HCT116 (cell line): ENCODE data around the gene TSACC. TPM values are rescaled to one million over a fixed set of nuclear protein-coding genes. Genes with fewer than 3 reads are reported as not detected.

Experiments used
- ATAC-seq: fragments of 200-7000 bp; cut with Tn5 transposase; 2 replicates; pipeline ENCODE4 v1.9.1; 2020; ENCODE audit warnings: mild to moderate bottlenecking, moderate library complexity
- BruUV-seq: library from RNA; stranded (reverse); fragments of 400-500 nt; replicated peaks from 2 replicates; lab custom pipeline; 2021; lab: Mats Ljungman, UMichigan
- CTCF ChIA-PET: fragments of 300-600 bp; sonication (Branson Sonifier 250); formaldehyde crosslinking; loops from one replicate; lab custom pipeline; 2021; ENCODE audit warnings: antibody characterized with exemption; lab: Charles Lee
- POLR2A ChIA-PET: fragments of 300-600, 350-600 bp; sonication (Branson Sonifier 250); formaldehyde crosslinking; loops from one replicate; lab custom pipeline; 2021; ENCODE audit warnings: antibody characterized with exemption; lab: Charles Lee
- RAD21 ChIA-PET, 2 experiments: fragments of 300-600 bp; sonication (Branson Sonifier 250); formaldehyde crosslinking; loops; one replicate each; lab custom pipeline; 2023; ENCODE audit warnings: low total read pairs in 2 of 2; ENCODE audit not compliant: uncharacterized antibody in 2 of 2, unreplicated experiment in 2 of 2, low non-redundant PET in 1 of 2; lab: Charles Lee
- DNase-seq: peaks from one replicate; pipeline ENCODE4 v3.0.0-alpha.2; 2010; ENCODE audit warnings: low read depth, low spot score
- H2AFZ ChIP-seq: fragments of 200-600 bp; shearing (Covaris generic), sonication (generic); 2 replicates; pipeline ENCODE4 v1.6.1; 2017; ENCODE audit warnings: low read depth, mixed run types, mixed read lengths, antibody characterized with exemption, low read length; ENCODE audit not compliant: poor library complexity, severe bottlenecking
- H3K27ac ChIP-seq: 2 replicates; pipeline ENCODE4 v1.5.1; 2012; ENCODE audit warnings: low read depth, low read length
- H3K27me3 ChIP-seq: fragments of 200-600 bp; sonication (generic); 2 replicates; pipeline ENCODE4 v1.6.1; 2016; ENCODE audit warnings: mixed run types, low read length, mixed read lengths; ENCODE audit not compliant: insufficient read depth
- H3K36me3 ChIP-seq, 2 experiments: fragments of 200-500 bp in 1 of 2; fragments of 200-600 bp in 1 of 2; sonication (Bioruptor generic) in 1 of 2; sonication (generic) in 1 of 2; 2 replicates each; pipeline versions ENCODE4 v1.5.1 to v1.6.1; 2014 to 2016; ENCODE audit warnings: low read length in 2 of 2, inconsistent platforms in 1 of 2, mixed read lengths in 1 of 2, mixed run types in 1 of 2; ENCODE audit not compliant: insufficient read depth in 2 of 2, control insufficient read depth in 1 of 2
- H3K4me1 ChIP-seq, 2 experiments: fragments of 200-600 bp in 1 of 2; sonication (generic) in 1 of 2; 2 replicates each; pipeline versions ENCODE4 v1.5.1 to v1.6.1; 2012 to 2017; ENCODE audit warnings: low read length in 2 of 2, inconsistent platforms in 1 of 2, mild to moderate bottlenecking in 1 of 2, mixed read lengths in 1 of 2, mixed run types in 1 of 2, moderate library complexity in 1 of 2; ENCODE audit not compliant: insufficient read depth in 2 of 2, control insufficient read depth in 1 of 2
- H3K4me2 ChIP-seq: fragments of 200-600 bp; sonication (generic); 2 replicates; pipeline ENCODE4 v1.6.1; 2017; ENCODE audit warnings: mixed run types, low read length, mixed read lengths
- H3K4me3 ChIP-seq, 2 experiments: fragments of 200-600 bp in 1 of 2; sonication (generic) in 1 of 2; replicated peaks in 1 of 2; 2 replicates each; pipeline ENCODE4 v1.5.1; 2011 to 2016; ENCODE audit warnings: low read length in 2 of 2, control low read depth in 1 of 2, low read depth in 1 of 2, mild to moderate bottlenecking in 1 of 2, mixed read lengths in 1 of 2, mixed run types in 1 of 2
- H3K79me2 ChIP-seq: fragments of 200-600 bp; sonication (generic); 2 replicates; pipeline ENCODE4 v1.6.1; 2017; ENCODE audit warnings: mild to moderate bottlenecking, mixed run types, low read length, moderate library complexity, mixed read lengths; ENCODE audit not compliant: insufficient read depth
- H3K9ac ChIP-seq: fragments of 200-600 bp; sonication (generic); 2 replicates; pipeline ENCODE4 v1.6.1; 2016; ENCODE audit warnings: low read length, mixed read lengths
- H3K9me2 ChIP-seq: fragments of 200-600 bp; sonication (generic), shearing (Covaris generic); 2 replicates; pipeline ENCODE4 v1.6.1; 2017; ENCODE audit warnings: mixed run types, mild to moderate bottlenecking, moderate library complexity; ENCODE audit not compliant: insufficient read depth
- H3K9me3 ChIP-seq, 2 experiments: fragments of 200-500 bp in 1 of 2; fragments of 200-600 bp in 1 of 2; sonication (Bioruptor generic) in 1 of 2; sonication (generic) in 1 of 2; 2 replicates each; pipeline ENCODE4 v1.6.1; 2014 to 2017; ENCODE audit warnings: low read length in 2 of 2, mixed read lengths in 2 of 2, inconsistent platforms in 1 of 2, low read depth in 1 of 2, mild to moderate bottlenecking in 1 of 2, mixed run types in 1 of 2, moderate library complexity in 1 of 2; ENCODE audit not compliant: control insufficient read depth in 1 of 2, insufficient read depth in 1 of 2
- H4K20me1 ChIP-seq: fragments of 200-600 bp; sonication (generic), shearing (Covaris generic); 2 replicates; pipeline ENCODE4 v1.6.1; 2017; ENCODE audit warnings: mixed run types, mild to moderate bottlenecking, moderate library complexity; ENCODE audit not compliant: insufficient read depth
- ATF3 ChIP-seq: IDR thresholded peaks from 2 replicates; pipeline ENCODE4 v1.6.1; 2012
- CEBPB ChIP-seq: IDR thresholded peaks from 2 replicates; pipeline ENCODE4 v1.6.1; 2012; ENCODE audit warnings: low read depth
- CTCF ChIP-seq, 3 experiments: fragments of 200-600 bp in 1 of 3; sonication (generic) in 1 of 3; IDR thresholded peaks in 2 of 3; conservative IDR thresholded peaks in 1 of 3; 2 replicates each; pipeline ENCODE4 v1.5.1; 2012 to 2017; ENCODE audit warnings: low read depth in 2 of 3, low read length in 2 of 3, antibody characterized with exemption in 1 of 3, borderline replicate concordance in 1 of 3, control low read depth in 1 of 3, mild to moderate bottlenecking in 1 of 3, mixed read lengths in 1 of 3, mixed run types in 1 of 3, moderate library complexity in 1 of 3; ENCODE audit not compliant: insufficient read depth in 1 of 3
- EGR1 ChIP-seq: IDR thresholded peaks from 2 replicates; pipeline ENCODE4 v1.6.1; 2012; ENCODE audit warnings: low read depth
- FOSL1 ChIP-seq: IDR thresholded peaks from 2 replicates; pipeline ENCODE4 v1.6.1; 2012; ENCODE audit warnings: low read depth
- JUND ChIP-seq: IDR thresholded peaks from 2 replicates; pipeline ENCODE4 v1.6.1; 2012
- MAX ChIP-seq: IDR thresholded peaks from 2 replicates; pipeline ENCODE4 v1.6.1; 2012
- POLR2AphosphoS5 ChIP-seq: IDR thresholded peaks from 2 replicates; pipeline ENCODE4 v1.6.1; 2011; ENCODE audit warnings: mild to moderate bottlenecking, low read depth, low read length, moderate library complexity
- RAD21 ChIP-seq: IDR thresholded peaks from 2 replicates; pipeline ENCODE4 v1.6.1; 2012; ENCODE audit warnings: low read depth, mild to moderate bottlenecking
- REST ChIP-seq: IDR thresholded peaks from 2 replicates; pipeline ENCODE4 v1.6.1; 2012; ENCODE audit warnings: low read depth
- SIN3A ChIP-seq: IDR thresholded peaks from 2 replicates; pipeline ENCODE4 v1.6.1; 2012; ENCODE audit warnings: low read depth
- SRF ChIP-seq: IDR thresholded peaks from 2 replicates; pipeline ENCODE4 v1.6.1; 2012; ENCODE audit warnings: low read depth
- TCF7L2 ChIP-seq: IDR thresholded peaks from 2 replicates; pipeline ENCODE4 v1.7.0; 2011; ENCODE audit warnings: borderline replicate concordance, inconsistent platforms; ENCODE audit not compliant: insufficient read depth, insufficient read length; ENCODE audit errors: extremely low read depth
- YY1 ChIP-seq: IDR thresholded peaks from 2 replicates; pipeline ENCODE4 v1.6.1; 2011; ENCODE audit warnings: low read length, low read depth, moderate library complexity, mild to moderate bottlenecking; ENCODE audit not compliant: insufficient replicate concordance; ENCODE audit errors: extremely low read depth
- ZBTB33 ChIP-seq: IDR thresholded peaks from 2 replicates; pipeline ENCODE4 v1.6.1; 2011; ENCODE audit warnings: mild to moderate bottlenecking, low read length, moderate library complexity; ENCODE audit not compliant: insufficient replicate concordance; ENCODE audit errors: extremely low read depth
- ZFX ChIP-seq: fragments of 450-650 bp; IDR thresholded peaks from 2 replicates; pipeline ENCODE4 v1.6.1; 2017
- ZNF274 ChIP-seq: fragments of 200-500 bp; sonication (Bioruptor generic); IDR thresholded peaks from 2 replicates; pipeline ENCODE4 v1.6.1; 2014; ENCODE audit warnings: mild to moderate bottlenecking, low read depth, low read length, inconsistent platforms
- intact Hi-C: fragments of 100-400 bp; cut with micrococcal nuclease; formaldehyde crosslinking; loops from 2 replicates; pipeline ENCODE4 v1.10.0; 2022
- total RNA-seq: library from RNA; stranded (reverse); gene quantifications from one replicate; pipeline ENCODE4 v1.2.1, GENCODE V29; 2021; ENCODE audit not compliant: unreplicated experiment

TSACC gene
- total RNA-seq, 1 experiment from 2014 or later, result 1.0 TPM

DNA sequence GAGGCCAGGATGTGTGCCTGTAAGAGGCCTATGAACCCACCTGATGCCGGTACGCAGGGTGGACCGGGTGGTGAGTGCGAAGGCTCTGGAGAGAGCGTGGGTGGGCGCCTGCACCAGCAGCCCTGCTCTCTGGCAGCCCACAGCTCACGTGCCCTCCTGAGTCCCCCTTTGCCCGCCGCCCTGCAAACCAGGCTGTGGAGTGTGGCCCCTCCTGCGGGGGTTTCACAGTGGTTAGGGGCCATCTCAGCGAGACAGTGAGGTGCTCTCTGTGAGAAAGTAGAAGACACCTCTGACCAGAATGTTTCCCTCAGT, 53.0 kb downstream of the TSACC start:
- ATAC-seq (no peak), DNase-seq (no peak)
- peaks cover 0 to 19% of the 10 kb centered on the region in 2 experiments; a peak in 2 of 4 replicates for H3K4me1 ChIP-seq
- no peaks in the 10 kb centered on the region for H3K27me3 ChIP-seq
- H3K9ac ChIP-seq, result no peak overlapping the region
- no peaks in the 10 kb centered on the region for H3K9me3 ChIP-seq
- CTCF ChIA-PET, result no interaction called here
- no peak overlapping the region for H3K27ac ChIP-seq
- BruUV-seq, result no TSS peak
- H2AFZ ChIP-seq, result no peak overlapping the region
- no peak overlapping the region for H3K4me2 ChIP-seq
- RAD21 ChIA-PET, result no interaction called here
- no peaks in the 10 kb centered on the region for H4K20me1 ChIP-seq
- H3K4me3 ChIP-seq, result no peak overlapping the region
- no peaks in the 10 kb centered on the region for H3K79me2 ChIP-seq
- no peaks in the 10 kb centered on the region for H3K9me2 ChIP-seq
- intact Hi-C loops, result no loop called here
- TF ChIP-seq JUND, result no peak
- TF ChIP-seq REST, result no peak
- TF ChIP-seq CEBPB, result no peak
- TF ChIP-seq SIN3A, result no peak
- no peak for TF ChIP-seq POLR2AphosphoS5
- no peak for TF ChIP-seq YY1
- no peak for TF ChIP-seq SRF
- no peak for TF ChIP-seq MAX
- TF ChIP-seq FOSL1, result no peak
- TF ChIP-seq ZBTB33, result no peak
- no peak for TF ChIP-seq RAD21
- TF ChIP-seq ATF3, result no peak
- TF ChIP-seq ZFX, result no peak
- TF ChIP-seq CTCF (IDR thresholded peaks at IDR 0.05 in 2 of 3, conservative IDR thresholded peaks at IDR 0.05 in 1 of 3; ENCODE audit: borderline replicate concordance in 1 of 3, insufficient read depth in 1 of 3, low read depth in 2 of 3, low read length in 2 of 3), result no peak
- TF ChIP-seq ZNF274, result no peak
- TF ChIP-seq EGR1, result no peak
- TF ChIP-seq TCF7L2, result no peak
- POLR2A ChIA-PET, result no interaction called here
- no peaks in the 10 kb centered on the region for H3K36me3 ChIP-seq
